HG03571 (cell line): ENCODE results near the gene ARHGEF6.
"Not testable (repeated sequence)": the region's sequence is repeated elsewhere in the genome, so short reads cannot be mapped to it uniquely, and the experiment has no call there.

Experiments
- ATAC-seq: cut with Tn5 transposase; IDR thresholded peaks from one replicate; pipeline ENCODE4 v1.9.1; 2021; ENCODE audit not compliant: unreplicated experiment

Gene ARHGEF6, protein sequence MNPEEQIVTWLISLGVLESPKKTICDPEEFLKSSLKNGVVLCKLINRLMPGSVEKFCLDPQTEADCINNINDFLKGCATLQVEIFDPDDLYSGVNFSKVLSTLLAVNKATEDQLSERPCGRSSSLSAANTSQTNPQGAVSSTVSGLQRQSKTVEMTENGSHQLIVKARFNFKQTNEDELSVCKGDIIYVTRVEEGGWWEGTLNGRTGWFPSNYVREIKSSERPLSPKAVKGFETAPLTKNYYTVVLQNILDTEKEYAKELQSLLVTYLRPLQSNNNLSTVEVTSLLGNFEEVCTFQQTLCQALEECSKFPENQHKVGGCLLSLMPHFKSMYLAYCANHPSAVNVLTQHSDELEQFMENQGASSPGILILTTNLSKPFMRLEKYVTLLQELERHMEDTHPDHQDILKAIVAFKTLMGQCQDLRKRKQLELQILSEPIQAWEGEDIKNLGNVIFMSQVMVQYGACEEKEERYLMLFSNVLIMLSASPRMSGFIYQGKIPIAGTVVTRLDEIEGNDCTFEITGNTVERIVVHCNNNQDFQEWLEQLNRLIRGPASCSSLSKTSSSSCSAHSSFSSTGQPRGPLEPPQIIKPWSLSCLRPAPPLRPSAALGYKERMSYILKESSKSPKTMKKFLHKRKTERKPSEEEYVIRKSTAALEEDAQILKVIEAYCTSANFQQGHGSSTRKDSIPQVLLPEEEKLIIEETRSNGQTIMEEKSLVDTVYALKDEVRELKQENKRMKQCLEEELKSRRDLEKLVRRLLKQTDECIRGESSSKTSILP

DNA sequence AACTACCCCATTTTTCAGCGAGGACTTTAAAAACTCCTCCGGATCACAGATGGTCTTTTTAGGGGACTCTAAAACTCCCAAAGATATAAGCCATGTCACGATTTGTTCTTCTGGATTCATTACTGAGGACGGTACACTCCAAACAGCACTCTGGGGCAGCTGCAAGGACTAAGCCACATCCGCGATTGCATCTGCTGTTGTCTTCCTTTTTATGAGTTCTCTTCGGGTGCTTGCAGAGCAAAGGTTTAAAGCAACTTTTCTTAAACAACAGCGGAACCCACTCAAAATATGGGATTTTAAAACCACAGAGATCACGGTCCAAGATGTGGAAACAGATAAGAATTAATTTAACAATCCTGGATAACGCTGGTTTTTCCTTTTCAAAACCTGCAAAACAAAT is at the start of gene ARHGEF6:
Gene ARHGEF6, minus strand, starts transcription at position 170 of the 400 bp plus-strand sequence. Its CDS starts 50 bp downstream, at position 120.
- peak; percentile 69 for ATAC-seq

DNA sequence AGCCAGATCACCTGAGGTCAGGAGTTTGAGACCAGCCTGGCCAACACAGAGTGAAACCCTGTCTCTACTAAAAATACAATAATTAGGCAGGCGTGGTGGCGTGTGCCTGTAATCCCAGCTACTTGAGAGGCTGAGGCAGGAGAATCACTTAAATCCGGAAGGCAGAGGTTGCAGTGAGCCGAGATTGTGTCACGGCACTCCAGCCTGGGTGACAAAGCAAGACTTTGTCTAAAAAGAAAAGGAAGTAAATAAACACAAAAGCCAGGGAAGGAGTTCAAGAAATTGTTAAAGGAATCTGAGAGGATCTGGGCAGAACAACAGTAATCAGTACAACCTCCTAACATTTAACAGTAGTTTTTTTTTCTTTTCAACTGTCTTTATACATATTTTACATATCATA is 48.7 kb upstream of the ARHGEF6 start:
- no peak for ATAC-seq

DNA sequence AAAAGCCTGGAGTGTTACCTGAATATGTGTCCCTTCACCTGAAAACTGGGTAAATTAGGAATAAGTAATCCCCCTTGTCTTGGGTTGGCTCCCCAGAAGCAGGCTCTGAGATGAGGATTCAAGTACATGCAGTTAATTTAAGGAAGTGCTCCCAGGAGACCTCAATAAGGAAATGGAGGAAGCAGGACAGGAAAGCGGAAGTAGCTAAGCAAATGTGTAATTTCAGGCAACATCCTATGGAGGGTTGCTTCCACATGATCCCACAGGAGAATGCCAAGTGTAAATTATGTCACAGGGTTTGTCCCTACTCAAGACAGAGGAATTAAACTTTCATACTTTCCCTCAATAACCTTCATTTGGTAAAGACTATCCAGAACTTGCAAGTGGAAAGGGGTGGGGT is 48.1 kb upstream of the ARHGEF6 start:
- no peak for ATAC-seq

DNA sequence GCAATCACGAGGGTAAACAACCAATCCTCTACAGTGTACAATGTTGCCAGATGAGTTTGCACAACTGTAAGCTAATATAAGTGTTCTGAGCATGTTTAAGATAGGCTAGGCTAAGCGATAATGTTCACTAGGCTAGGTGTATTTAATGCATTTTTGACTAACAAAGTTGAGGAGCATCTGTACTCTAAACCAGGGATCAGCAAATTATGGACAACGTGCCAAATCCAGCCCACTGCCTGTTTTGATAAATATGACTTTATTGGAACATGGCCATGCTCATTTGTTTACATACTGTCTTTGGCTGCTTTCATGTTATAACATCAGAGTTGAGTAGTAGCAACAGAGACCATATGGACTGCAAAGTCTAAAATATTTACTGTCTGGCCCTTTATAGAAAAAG is 46.3 kb upstream of the ARHGEF6 start:
- no peak for ATAC-seq

DNA sequence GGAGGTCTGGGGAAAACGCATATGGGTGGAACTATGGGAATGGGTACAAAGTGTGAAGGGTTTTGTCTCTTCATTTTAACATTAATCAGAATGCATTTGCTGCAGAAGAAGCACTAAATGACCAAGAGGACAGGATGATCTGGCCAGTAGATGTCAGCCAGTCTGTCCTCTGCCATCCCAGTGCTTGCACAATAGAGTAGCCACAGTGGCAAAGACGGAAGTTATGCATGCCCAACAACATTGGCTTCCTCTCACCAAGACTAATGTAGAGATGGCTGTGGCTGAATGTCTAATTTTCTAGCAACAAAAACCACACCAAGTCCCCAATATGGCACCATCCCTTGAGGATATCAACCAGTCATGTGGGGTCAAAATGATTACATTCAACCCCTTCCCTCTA is 45.0 kb upstream of the ARHGEF6 start:
- no peak for ATAC-seq

DNA sequence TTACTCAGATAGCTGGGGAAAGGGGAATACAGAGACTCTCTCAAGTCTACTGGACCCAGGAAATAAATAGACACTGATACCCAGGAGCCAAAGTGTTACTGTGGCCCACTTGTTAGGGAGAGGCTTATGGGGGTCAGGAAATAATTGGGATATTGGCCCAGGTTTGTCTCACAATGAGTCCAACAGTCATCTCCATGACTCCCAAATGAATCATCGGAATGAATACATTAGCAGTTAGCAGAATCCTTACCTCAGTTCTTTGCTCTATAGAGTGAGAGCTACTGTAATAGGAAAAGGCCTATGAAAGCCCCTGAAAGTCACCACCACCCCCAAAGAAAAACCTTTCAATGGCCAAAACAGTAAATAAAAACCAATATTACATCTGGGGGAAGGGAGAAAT is 42.4 kb upstream of the ARHGEF6 start:
- no peak for ATAC-seq

DNA sequence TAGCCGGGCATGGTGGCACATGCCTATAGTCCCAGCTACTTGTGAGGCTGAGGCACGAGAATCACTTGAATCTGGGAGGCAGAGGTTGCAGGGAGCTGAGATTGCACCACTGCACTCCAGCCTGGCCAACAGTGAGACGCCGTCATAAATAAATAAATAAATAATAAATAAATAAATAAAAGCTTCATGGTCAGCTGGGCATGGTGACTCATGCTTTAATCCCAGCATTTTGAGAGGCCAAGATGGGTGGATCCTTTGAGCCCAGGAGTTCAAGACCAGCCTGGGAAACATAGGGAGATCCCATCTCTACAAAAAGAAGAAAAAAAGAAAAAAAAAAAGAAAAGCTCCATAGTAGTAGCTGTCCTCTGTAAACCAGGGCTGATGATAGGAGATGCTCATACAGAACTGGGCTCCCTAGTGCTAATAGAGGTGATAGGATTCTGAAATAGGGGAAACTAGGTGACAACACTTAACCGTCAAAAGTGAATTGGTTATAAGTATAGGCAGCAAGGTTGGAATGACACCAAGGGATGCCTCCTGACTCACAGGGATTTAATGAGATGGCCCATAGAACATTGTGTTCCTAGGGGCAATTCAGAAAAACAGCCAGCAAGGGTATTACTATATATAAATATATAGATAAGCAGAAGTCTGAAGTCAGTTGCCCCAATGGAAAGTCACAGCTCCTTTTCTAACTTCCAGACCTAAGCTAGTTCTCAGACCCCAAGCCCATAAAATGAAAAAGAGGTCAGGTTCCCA is 41.8 kb upstream of the ARHGEF6 start:
- ATAC-seq: no peak

DNA sequence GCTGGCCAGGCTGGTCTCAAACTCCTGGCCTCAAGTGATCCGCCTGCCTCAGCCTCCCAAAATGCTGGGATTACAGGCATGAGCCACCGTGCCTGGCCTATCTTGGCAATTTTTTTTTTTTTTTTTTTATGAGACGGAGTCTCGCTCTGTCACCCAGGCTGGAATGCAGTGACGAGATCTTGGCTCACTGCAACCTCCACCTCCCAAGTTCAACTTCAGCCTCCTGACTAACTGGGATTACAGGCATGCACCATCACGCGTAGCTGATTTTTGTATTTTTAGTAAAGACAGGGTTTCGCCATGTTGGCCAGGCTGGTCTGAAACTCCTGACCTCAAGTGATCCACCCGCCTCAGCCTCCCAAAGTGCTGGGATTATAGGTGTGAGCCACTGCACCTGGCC is 39.0 kb upstream of the ARHGEF6 start:
- not testable (repeated sequence) for ATAC-seq

DNA sequence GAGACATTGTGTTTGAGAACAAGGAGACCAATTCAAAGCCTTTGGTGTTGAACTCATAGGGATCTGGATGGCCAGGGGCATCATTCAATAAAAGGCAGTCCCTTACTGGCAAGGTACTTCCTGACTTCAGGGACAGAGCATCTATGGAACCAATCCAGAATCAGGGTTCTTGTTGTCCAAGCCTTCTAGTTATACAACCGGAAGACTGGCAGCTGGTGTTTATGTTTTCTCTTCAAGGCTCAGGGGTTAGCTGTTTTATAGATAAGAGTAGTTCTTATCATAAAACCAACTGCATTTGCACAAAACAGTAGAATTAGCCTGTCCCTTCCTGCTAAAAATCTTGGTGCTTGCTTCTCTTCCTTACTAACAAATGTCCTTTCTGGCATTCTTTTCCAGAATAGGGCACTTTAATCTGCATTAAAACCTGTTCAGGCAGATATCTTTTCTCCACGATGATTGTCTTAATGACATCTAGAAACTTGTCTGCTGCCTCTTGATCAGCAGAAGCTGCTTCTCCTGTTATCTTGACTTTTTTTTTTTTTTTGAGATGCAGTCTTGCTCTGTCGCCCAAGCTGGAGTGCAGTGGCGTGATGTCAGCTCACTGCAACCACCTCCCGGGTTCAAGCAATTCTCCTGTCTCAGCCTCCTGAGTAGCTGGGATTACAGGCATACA is 38.4 kb upstream of the ARHGEF6 start:
- no peak for ATAC-seq

DNA sequence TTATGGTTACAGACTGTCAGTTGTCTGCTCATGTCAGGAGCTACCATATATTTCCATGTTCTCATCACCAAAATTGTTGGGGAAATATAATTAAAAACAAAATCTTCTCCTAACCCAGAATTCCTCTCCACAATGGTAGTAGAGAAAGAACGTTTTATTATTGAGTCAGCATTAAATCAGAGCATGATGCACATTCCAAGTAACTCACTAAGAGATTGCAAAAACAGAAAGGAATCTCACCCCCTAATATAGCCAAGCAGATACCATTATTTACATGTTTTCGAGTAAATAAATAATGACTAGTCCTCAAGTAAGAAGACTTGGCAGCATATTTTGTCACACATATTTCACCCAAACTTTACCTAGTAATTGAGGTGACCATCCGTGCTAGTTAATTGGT is 36.2 kb upstream of the ARHGEF6 start:
- no peak for ATAC-seq

DNA sequence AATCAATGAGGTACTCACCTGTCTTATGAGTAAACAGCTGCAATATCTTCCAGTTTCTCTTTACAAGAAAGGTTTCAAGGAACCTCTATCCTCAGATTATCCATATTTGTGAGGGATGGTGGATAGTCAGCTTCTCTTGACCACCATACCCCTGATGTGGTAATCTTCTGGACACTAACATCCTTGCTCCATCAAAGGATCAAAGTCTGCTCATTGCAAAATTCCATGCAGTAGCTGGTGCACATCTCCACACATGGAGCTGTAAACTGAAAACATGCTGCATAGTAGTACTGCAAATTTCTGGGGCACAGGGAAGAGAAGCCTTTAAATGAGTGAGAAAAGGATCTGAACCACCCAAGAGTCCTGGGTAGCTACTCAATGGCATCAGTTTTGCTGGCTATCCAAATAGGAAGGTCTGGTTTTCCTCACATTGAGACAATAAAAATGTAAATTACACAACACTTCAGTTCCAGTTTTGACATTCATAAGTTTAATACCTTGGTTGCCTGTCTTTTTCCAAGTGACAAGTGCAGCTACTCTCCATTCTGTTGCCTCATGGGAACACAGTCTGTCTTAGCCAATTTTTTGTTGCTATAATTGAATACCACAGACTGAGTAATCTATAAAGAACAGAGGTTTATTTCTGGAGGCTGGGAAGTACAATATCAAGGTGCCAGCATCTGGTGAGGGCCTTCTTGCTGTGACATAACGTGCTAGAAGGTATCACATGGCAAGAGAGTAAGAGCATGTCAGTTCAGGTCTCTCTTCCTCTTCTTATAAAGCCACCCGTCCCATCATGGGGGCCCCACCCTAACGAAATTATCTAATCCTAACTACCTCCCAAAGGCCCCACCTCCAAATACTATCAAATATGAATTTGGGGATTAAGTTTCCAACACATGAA is 34.4 kb upstream of the ARHGEF6 start:
- ATAC-seq: no peak

DNA sequence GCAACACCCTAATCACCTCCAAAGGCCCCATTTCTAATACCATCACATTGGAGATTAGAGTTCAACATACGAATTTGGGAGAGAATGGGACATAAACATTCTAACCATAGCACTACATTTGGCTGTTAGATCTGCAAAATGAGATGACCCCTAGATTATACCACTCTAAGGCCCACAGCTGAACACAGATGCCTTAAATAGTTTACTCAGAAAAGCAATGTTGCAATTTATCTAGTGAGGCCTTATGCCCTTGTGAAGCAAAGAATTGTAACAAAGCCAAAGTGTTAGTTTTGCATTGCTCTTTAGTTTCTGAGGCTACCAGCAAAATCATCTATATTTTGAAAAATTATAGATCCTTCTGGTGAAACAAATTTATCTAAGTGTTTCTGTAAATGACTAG is 31.6 kb upstream of the ARHGEF6 start:
- ATAC-seq: no peak

DNA sequence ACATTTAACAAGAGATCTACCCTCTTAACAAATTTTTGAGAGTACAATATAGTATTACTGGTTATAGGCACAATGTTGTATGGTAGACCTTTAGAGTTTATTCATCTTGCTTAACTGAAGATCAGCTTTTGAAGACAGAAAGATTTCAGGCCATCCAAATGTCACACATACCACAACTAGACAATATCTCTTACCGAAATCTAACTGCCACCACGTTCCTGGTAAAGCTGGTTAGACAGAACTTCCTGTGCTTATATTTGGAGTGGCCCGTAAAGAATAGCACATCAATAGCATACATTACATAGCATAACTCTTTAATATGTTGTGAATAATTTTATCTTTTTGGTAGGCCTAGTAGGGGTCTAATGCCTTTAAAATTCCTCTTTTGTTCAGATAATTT is 29.8 kb upstream of the ARHGEF6 start:
- no peak for ATAC-seq

DNA sequence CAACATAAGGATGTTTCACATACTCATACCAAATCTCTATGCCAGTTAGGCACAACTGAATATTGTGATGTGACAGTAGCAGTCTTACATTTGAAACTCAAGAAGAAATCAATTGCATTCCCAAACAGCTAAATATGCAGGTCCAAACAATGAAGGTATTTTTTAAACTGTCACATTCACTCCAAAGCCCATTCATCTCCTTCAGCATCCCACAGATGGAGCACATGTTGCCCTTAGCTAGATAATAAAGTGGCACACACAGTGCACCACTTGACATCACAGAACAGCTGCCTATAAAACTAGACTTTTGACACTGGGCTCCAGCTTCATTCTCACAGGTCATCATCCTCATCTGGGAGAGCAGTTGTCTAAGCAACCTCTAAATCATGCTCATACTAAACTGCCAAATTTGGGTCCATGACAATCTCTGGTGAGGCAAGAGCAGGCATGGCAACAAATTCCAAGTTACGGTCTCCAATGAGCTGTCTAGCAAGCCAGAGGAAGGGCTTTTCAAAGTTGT is 26.2 kb upstream of the ARHGEF6 start:
- ATAC-seq: no peak

DNA sequence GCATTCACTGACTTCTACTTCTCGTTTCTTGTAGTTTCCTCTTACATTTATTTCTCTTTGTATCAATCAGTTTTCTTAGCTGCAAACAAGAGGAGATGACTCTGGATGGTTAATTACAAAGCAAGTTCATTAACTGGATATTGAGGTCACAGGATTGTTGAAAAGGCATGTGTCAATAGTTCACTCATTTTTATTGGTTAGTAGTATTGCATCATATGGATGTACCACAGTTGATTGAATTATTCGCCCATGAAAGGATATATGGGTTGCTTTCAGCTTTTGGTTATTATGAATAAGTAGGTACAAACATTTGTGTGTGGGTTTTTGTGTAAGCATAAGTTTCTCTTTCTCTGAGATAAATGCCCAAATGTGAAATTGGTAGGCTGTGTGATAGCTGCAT is 21.8 kb upstream of the ARHGEF6 start:
- no peak for ATAC-seq

DNA sequence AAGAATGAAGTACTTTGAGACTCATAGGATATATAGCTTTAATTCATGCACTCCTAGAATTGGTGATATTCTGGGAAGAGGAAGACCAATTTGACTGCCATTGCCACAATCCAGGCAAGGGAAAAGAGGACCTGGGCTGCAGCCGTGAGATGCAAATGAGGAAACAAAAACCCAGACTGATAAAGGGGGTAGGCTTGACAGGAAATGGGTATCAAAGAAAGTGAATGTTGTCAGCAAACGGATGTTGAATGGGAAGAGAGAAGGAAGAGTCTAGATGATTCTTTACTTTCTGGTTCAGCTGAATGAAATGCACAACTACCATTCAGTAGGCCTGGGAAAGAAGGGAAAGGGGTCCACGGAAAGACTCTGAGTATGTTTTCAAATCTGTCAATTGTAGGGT is 17.1 kb upstream of the ARHGEF6 start:
- ATAC-seq: no peak

DNA sequence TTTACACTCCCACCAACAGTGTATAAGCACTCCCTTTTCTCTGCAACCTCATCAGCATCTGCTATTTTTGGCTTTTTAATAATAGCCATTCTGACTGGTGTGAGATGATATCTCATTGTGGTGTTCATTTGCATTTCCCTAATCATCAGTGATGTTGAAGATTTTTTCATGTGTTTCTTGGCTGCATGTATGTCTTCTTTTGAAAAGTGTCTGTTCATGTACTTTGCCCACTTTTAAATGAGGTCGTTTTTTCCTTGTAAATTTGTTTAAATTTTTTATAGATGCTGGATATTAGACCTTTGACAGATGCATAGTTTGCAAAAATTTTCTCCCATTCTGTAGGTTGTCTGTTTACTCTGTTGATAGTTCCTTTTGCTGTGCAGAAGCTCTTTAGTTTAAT is 14.4 kb upstream of the ARHGEF6 start:
- not testable (repeated sequence) for ATAC-seq

DNA sequence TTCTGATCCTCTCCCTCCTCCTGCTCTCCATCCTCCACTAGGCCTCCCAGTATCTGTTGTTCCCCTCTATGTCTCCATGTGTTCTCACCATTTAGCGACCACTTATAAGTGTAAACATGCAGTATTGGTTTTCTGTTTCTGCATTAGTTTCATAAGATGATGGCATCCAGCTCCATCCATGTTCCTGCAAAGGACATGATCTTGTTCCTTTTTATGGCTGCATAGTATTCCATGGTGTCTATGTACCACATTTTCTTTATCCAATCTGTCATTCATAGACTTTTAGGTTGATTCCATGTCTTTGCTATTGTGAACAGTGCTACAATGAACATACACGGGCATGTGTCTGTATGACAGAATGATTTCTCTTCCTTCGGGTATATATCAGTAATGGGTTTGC is 13.9 kb upstream of the ARHGEF6 start:
- ATAC-seq: not testable (repeated sequence)

DNA sequence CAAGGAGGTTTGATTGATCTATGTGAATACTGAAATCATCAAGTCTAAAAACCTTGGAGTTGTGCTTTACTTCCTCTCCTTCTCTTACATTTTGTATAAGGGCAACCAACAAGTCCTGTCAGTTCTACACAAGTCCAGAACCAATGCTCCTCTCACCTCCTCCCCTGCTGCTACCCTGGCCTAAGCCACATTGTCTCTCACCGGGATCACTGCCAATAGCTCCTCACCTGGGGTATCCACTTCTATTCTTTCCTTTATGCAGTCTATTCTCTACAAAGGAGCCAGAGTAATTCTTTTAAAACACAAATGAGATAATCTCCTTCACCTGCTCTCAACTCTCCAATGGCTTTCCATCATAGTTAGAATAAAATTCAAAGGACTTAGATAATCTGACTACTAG is 13.3 kb upstream of the ARHGEF6 start:
- no peak for ATAC-seq

DNA sequence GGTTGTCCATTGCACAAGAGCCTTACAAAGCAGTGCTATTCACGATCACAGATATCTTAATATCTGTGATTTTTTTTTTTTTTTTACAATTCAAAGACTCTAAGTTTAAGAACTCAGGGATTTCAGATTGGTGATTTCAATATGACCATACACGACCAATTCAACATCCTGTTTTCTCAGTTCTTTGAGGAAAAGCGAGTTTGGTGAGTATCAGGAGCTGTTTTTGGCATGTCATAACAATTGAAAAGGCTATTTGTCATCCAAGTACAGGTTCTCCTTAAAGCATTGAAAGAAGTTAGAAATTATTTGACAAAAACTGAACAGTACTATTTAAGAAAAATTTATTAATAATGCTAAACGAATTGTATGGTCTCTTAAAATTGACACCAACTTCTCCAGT is 9.1 kb upstream of the ARHGEF6 start:
- ATAC-seq: no peak
